ENCODE data around the gene CECR2. TPM values are rescaled to one million over a fixed set of nuclear protein-coding genes. Genes with fewer than 3 reads are reported as not detected.

CECR2 gene
- total RNA-seq, 4 donors from 2014 or later, result 1.1 to 2.1 (median 1.3) TPM

DNA sequence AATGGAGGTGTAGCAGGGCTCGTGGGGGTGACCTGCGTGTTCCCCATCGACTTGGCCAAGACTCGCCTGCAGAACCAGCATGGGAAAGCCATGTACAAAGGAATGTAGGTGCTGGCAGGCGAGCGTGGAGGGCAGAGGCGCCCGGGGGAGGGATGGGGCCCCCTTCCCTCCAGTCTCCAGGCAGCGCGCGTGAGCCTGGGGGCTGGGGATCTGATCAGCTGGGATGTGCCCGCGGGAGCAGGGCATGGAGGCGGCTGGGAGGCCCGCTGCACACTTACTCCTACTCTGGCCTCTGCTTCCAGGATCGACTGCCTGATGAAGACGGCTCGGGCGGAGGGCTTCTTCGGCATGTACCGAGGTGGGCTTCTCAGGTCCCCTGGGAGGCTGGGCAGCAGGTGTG is 211.8 kb downstream of the CECR2 start:
- no peak overlapping the region for H3K27ac ChIP-seq (replicated peaks in 1 of 4)
- H3K4me3 ChIP-seq, result no peak overlapping the region
- intact Hi-C loops (cut with DNase I), result no loop called here
- peaks cover 0 to 9% (median 0%) of the 10 kb centered on the region in 4 donors for H3K27me3 ChIP-seq
- no peak for DNase-seq (ENCODE audit: extremely low spot score)
- H3K4me1 ChIP-seq, result peaks cover 0 to 14% (median 10%) of the 10 kb centered on the region in 4 donors
- H3K9me3 ChIP-seq, result no peaks in the 10 kb centered on the region
- 83% methylated on average over 21 of the region's 21 CpGs for WGBS
- H3K36me3 ChIP-seq, result peaks cover 0 to 22% (median 2%) of the 10 kb centered on the region in 4 donors
- no peak for TF ChIP-seq EP300 (IDR thresholded peaks at IDR 0.05)
- TF ChIP-seq POLR2A (IDR thresholded peaks at IDR 0.05; ENCODE audit: low read depth), result no peak
- TF ChIP-seq POLR2AphosphoS5 (IDR thresholded peaks at IDR 0.05), result no peak
- TF ChIP-seq, protein P1, sequence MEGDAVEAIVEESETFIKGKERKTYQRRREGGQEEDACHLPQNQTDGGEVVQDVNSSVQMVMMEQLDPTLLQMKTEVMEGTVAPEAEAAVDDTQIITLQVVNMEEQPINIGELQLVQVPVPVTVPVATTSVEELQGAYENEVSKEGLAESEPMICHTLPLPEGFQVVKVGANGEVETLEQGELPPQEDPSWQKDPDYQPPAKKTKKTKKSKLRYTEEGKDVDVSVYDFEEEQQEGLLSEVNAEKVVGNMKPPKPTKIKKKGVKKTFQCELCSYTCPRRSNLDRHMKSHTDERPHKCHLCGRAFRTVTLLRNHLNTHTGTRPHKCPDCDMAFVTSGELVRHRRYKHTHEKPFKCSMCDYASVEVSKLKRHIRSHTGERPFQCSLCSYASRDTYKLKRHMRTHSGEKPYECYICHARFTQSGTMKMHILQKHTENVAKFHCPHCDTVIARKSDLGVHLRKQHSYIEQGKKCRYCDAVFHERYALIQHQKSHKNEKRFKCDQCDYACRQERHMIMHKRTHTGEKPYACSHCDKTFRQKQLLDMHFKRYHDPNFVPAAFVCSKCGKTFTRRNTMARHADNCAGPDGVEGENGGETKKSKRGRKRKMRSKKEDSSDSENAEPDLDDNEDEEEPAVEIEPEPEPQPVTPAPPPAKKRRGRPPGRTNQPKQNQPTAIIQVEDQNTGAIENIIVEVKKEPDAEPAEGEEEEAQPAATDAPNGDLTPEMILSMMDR (IDR thresholded peaks at IDR 0.05), result no peak

DNA sequence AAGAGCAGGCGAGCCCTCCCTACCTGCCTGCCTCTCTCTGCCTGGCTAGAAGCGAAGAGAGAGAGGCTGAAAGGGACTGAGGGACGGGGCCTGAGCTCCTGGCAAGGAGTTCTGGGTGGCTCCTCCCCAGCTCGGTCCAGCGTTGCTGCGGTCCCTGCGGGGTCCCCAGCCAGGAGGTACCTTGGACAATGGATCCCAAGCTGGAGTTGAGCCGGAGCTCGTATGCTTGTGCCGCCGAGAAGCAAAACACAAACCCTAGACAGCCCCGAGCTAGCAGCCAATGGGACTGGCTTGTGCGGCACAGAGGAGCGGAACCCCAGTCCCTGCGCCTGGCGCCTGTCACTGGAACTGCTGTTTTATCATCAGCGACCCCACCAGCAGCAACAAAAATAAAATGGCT is 212.4 kb downstream of the CECR2 start:
- Histone ChIP-seq H3K4me3 (no peak overlapping the region), H3K36me3 (peaks cover 0 to 22% (median 2%) of the 10 kb centered on the region in 4 donors), H3K4me1 (peaks cover 0 to 14% (median 10%) of the 10 kb centered on the region in 4 donors), H3K9me3 (no peaks in the 10 kb centered on the region), H3K27me3 (peaks cover 0 to 9% (median 0%) of the 10 kb centered on the region in 4 donors), H3K27ac (replicated peaks in 1 of 4) (no peak overlapping the region)
- 93% methylated on average over 9 of the region's 17 CpGs for WGBS
- intact Hi-C loops (cut with DNase I), result no loop called here
- no peak for DNase-seq (ENCODE audit: extremely low spot score)
- TF ChIP-seq POLR2A (IDR thresholded peaks at IDR 0.05; ENCODE audit: low read depth) (no peak), EP300 (IDR thresholded peaks at IDR 0.05) (no peak), POLR2AphosphoS5 (IDR thresholded peaks at IDR 0.05) (no peak)
- TF ChIP-seq, protein P1 (IDR thresholded peaks at IDR 0.05), result no peak

DNA sequence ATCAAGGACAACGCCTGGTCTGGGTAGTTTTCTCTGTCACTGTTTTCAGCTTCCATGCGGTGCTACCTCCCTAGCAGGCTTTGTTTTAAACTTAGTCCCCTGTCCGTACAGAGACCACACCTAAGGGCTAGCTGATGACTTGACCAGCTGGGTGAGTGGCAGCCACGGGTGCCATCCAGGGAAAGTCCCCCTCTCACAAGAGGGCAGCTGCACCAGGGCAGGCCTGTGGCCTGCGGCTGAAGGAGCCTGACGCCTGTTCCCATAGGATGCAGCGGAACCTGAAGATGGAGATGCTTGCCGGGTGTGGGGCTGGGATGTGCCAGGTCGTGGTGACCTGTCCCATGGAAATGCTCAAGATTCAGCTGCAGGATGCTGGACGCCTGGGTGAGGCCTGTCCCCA is 213.9 kb downstream of the CECR2 start:
- Histone ChIP-seq H3K36me3 (peaks cover 0 to 33% (median 2%) of the 10 kb centered on the region in 4 donors), H3K27me3 (peaks cover 0 to 9% (median 0%) of the 10 kb centered on the region in 4 donors), H3K27ac (replicated peaks in 1 of 4) (no peak overlapping the region), H3K4me1 (peaks cover 2 to 6% (median 4%) of the 10 kb centered on the region in 4 donors), H3K4me3 (no peak overlapping the region), H3K9me3 (no peaks in the 10 kb centered on the region)
- TF ChIP-seq POLR2A (IDR thresholded peaks at IDR 0.05; ENCODE audit: low read depth), result no peak
- TF ChIP-seq EP300 (IDR thresholded peaks at IDR 0.05), result no peak
- no peak for TF ChIP-seq POLR2AphosphoS5 (IDR thresholded peaks at IDR 0.05)
- DNase-seq (ENCODE audit: extremely low spot score), result no peak
- intact Hi-C loops (cut with DNase I), result no loop called here
- 84% methylated on average over 8 of the region's 10 CpGs for WGBS

DNA sequence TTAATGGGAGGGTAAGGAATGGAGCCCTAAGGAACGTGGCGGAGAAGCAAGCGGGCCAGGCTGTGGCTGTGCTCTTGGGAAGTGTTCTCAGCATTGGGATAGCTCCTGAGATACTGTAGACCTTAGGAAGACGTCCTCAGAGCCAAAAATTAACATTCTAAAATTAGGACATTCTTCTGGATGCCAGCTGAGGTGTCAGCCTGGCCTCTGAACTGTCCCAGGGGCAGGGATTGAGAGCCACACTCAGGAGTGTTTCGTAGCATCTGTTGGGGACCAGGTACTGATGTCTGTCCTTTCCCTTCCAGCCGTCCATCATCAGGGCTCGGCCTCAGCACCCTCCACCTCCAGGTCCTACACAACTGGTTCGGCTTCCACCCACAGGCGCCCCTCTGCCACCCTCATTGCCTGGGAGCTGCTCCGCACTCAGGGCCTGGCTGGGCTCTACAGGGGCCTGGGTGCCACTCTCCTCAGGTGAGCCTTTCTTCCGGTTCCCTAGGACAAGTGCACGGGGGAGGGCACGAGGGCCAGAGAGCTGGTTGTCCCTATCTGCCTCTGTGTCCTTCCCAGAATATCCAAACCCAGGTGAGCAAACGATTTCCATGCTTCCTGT is 217.7 kb downstream of the CECR2 start:
- WGBS, result 79% methylated on average over 8 of the region's 14 CpGs
- Histone ChIP-seq H3K27ac (replicated peaks in 1 of 4) (no peak overlapping the region), H3K4me1 (peaks cover 0 to 2% (median 0%) of the 10 kb centered on the region in 4 donors), H3K9me3 (no peaks in the 10 kb centered on the region), H3K27me3 (no peaks in the 10 kb centered on the region), H3K36me3 (peaks cover 20 to 59% (median 23%) of the 10 kb centered on the region in 4 donors), H3K4me3 (no peak overlapping the region)
- intact Hi-C loops (cut with DNase I), result loop anchor here (1.0 kb wide), 1 partner anchor 9 kb away; no protein-coding TSS in a partner anchor
- DNase-seq (ENCODE audit: extremely low spot score), result no peak
- TF ChIP-seq POLR2A (IDR thresholded peaks at IDR 0.05; ENCODE audit: low read depth) (no peak), POLR2AphosphoS5 (IDR thresholded peaks at IDR 0.05) (no peak), EP300 (IDR thresholded peaks at IDR 0.05) (no peak)
- TF ChIP-seq, protein P1 (IDR thresholded peaks at IDR 0.05), result no peak

DNA sequence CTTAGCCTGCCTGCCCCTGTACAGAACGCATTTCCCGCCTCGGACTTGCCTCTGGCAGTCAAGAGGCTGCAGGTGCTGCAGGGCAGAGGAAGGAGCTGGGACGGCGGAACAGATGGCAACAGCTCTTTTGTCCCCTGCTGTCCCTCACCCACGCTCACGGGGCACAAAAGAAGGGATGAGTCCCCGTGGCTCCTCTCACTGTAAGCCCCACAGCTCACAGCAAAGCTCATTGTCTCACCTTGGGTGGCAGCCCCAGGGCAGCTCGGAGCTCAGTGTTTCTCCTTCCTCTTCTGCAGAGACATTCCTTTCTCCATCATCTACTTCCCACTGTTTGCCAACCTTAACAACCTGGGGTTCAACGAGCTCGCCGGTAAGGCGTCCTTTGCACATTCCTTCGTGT is 218.4 kb downstream of the CECR2 start:
- 78% methylated on average over 14 of the region's 14 CpGs for WGBS
- no peak overlapping the region for H3K27ac ChIP-seq (replicated peaks in 1 of 4)
- peaks cover 27 to 61% (median 30%) of the 10 kb centered on the region in 4 donors for H3K36me3 ChIP-seq
- no peak for TF ChIP-seq POLR2A (IDR thresholded peaks at IDR 0.05; ENCODE audit: low read depth)
- no peak for TF ChIP-seq POLR2AphosphoS5 (IDR thresholded peaks at IDR 0.05)
- TF ChIP-seq, protein P1 (IDR thresholded peaks at IDR 0.05), result no peak
- no peak for TF ChIP-seq EP300 (IDR thresholded peaks at IDR 0.05)
- peaks cover 0 to 2% (median 0%) of the 10 kb centered on the region in 4 donors for H3K4me1 ChIP-seq
- intact Hi-C loops (cut with DNase I), result loop anchor here (1.0 kb wide), 1 partner anchor 9 kb away; no protein-coding TSS in a partner anchor
- H3K27me3 ChIP-seq, result no peaks in the 10 kb centered on the region
- DNase-seq (ENCODE audit: extremely low spot score), result no peak
- H3K9me3 ChIP-seq, result no peaks in the 10 kb centered on the region
- H3K4me3 ChIP-seq, result no peak overlapping the region
